H9 (cell line): ENCODE measurements around the gene CTIF. TPM values are rescaled to one million over a fixed set of nuclear protein-coding genes. Genes with fewer than 3 reads are reported as not detected.

Experiments
- DNase-seq: peaks from one replicate; pipeline ENCODE4 v3.0.0-alpha.2; 2017
- H2AFZ ChIP-seq: one replicate; pipeline ENCODE4 v1.6.1; 2013; ENCODE audit warnings: mild to moderate bottlenecking, low read length, control low read depth, moderate library complexity
- H2AK5ac ChIP-seq: 2 replicates; pipeline ENCODE4 v1.6.1; 2013; ENCODE audit warnings: low read length, control low read depth, mixed read lengths; ENCODE audit not compliant: insufficient read length
- H2BK120ac ChIP-seq: one replicate; pipeline ENCODE4 v1.6.1; 2013; ENCODE audit warnings: low read depth, mild to moderate bottlenecking, low read length, control low read depth, inconsistent platforms; ENCODE audit not compliant: poor library complexity, severe bottlenecking
- H2BK12ac ChIP-seq: 2 replicates; pipeline ENCODE4 v1.6.1; 2013; ENCODE audit warnings: low read length, control low read depth, mixed read lengths, low read depth; ENCODE audit not compliant: insufficient read length
- H2BK15ac ChIP-seq: 2 replicates; pipeline ENCODE4 v1.6.1; 2013; ENCODE audit warnings: low read depth, low read length, control low read depth
- H2BK20ac ChIP-seq: one replicate; pipeline ENCODE4 v1.6.1; 2013; ENCODE audit warnings: low read depth, mild to moderate bottlenecking, low read length, control low read depth, inconsistent platforms; ENCODE audit not compliant: poor library complexity, severe bottlenecking
- H2BK5ac ChIP-seq: 2 replicates; pipeline ENCODE4 v1.6.1; 2013; ENCODE audit warnings: low read length, control low read depth, mixed read lengths; ENCODE audit not compliant: insufficient read length
- H3K14ac ChIP-seq: 2 replicates; pipeline ENCODE4 v1.6.1; 2013; ENCODE audit warnings: low read length, control low read depth; ENCODE audit not compliant: insufficient read depth
- H3K18ac ChIP-seq: 2 replicates; pipeline ENCODE4 v1.6.1; 2013; ENCODE audit warnings: low read depth, mild to moderate bottlenecking, mixed read lengths, low read length, control low read depth; ENCODE audit not compliant: insufficient read length
- H3K23ac ChIP-seq: 2 replicates; pipeline ENCODE4 v1.6.1; 2013; ENCODE audit warnings: low read length, control low read depth, mixed read lengths, low read depth; ENCODE audit not compliant: insufficient read length
- H3K23me2 ChIP-seq: 2 replicates; pipeline ENCODE4 v1.6.1; 2013; ENCODE audit warnings: low read depth, mild to moderate bottlenecking, mixed read lengths, low read length, control low read depth; ENCODE audit not compliant: insufficient read length, poor library complexity, severe bottlenecking
- H3K27ac ChIP-seq: 2 replicates; pipeline ENCODE4 v1.5.1; 2013; ENCODE audit warnings: low read length, control low read depth, mixed read lengths, low read depth; ENCODE audit not compliant: insufficient read length
- H3K27me3 ChIP-seq: 2 replicates; pipeline ENCODE4 v1.6.1; 2013; ENCODE audit warnings: low read length, control low read depth, inconsistent platforms; ENCODE audit not compliant: insufficient read depth
- H3K4ac ChIP-seq: 2 replicates; pipeline ENCODE4 v1.6.1; 2013; ENCODE audit warnings: low read depth, mild to moderate bottlenecking, control low read depth, inconsistent platforms, low read length, moderate library complexity
- H3K4me1 ChIP-seq: 2 replicates; pipeline ENCODE4 v1.6.1; 2013; ENCODE audit warnings: low read length, control low read depth, inconsistent platforms; ENCODE audit not compliant: insufficient read depth
- H3K4me2 ChIP-seq: 2 replicates; pipeline ENCODE4 v1.6.1; 2013; ENCODE audit warnings: low read length, control low read depth, mixed read lengths; ENCODE audit not compliant: insufficient read length, insufficient read depth
- H3K56ac ChIP-seq: 2 replicates; pipeline ENCODE4 v1.6.1; 2013; ENCODE audit warnings: low read depth, mild to moderate bottlenecking, mixed read lengths, low read length, control low read depth; ENCODE audit not compliant: insufficient read length
- H3K79me1 ChIP-seq: 2 replicates; pipeline ENCODE4 v1.6.1; 2013; ENCODE audit warnings: low read depth, mild to moderate bottlenecking, moderate library complexity, low read length, control low read depth, inconsistent platforms; ENCODE audit not compliant: insufficient read depth, poor library complexity, severe bottlenecking
- H3K79me2 ChIP-seq: 2 replicates; pipeline ENCODE4 v1.6.1; 2013; ENCODE audit warnings: low read length, control low read depth, inconsistent platforms; ENCODE audit not compliant: insufficient read depth
- H3K9ac ChIP-seq: 2 replicates; pipeline ENCODE4 v1.6.1; 2013; ENCODE audit warnings: low read length, control low read depth, mixed read lengths; ENCODE audit not compliant: insufficient read length; ENCODE audit errors: extremely low read depth
- H3K9me3 ChIP-seq: one replicate; pipeline ENCODE4 v1.6.1; 2013; ENCODE audit warnings: low read depth, low read length, inconsistent platforms; ENCODE audit not compliant: control insufficient read depth
- H3T11ph ChIP-seq: one replicate; pipeline ENCODE4 v1.6.1; 2013; ENCODE audit warnings: mild to moderate bottlenecking, low read length, control low read depth, inconsistent platforms
- H4K20me1 ChIP-seq: one replicate; pipeline ENCODE4 v1.6.1; 2013; ENCODE audit not compliant: control insufficient read depth, insufficient read length, insufficient read depth
- H4K5ac ChIP-seq: 2 replicates; pipeline ENCODE4 v1.6.1; 2013; ENCODE audit warnings: low read depth, mild to moderate bottlenecking, mixed read lengths, low read length, control low read depth; ENCODE audit not compliant: insufficient read length
- H4K8ac ChIP-seq: replicated peaks from 2 replicates; pipeline ENCODE4 v1.6.1; 2013; ENCODE audit warnings: low read length, control low read depth, mixed read lengths, low read depth; ENCODE audit not compliant: insufficient read length
- H4K91ac ChIP-seq: 2 replicates; pipeline ENCODE4 v1.6.1; 2013; ENCODE audit warnings: low read depth, mild to moderate bottlenecking, moderate library complexity, mixed read lengths, low read length, control low read depth; ENCODE audit not compliant: insufficient read length
- H3K27ac Mint-ChIP-seq, 3 experiments: 2 replicates in 2 of 3; 3 replicates in 1 of 3; pipeline ENCODE4 v1.8.0; 2020 to 2021; ENCODE audit warnings: mixed read lengths in 3 of 3, mild to moderate bottlenecking in 1 of 3, moderate library complexity in 1 of 3
- H3K27me3 Mint-ChIP-seq: 2 replicates; pipeline ENCODE4 v1.8.0; 2021; ENCODE audit warnings: low read depth, mild to moderate bottlenecking, moderate library complexity, mixed read lengths
- H3K36me3 Mint-ChIP-seq, 3 experiments: 2 replicates in 2 of 3; 3 replicates in 1 of 3; pipeline ENCODE4 v1.8.0; 2020 to 2021; ENCODE audit warnings: low read depth in 3 of 3, mixed read lengths in 3 of 3; ENCODE audit not compliant: insufficient read depth in 1 of 3
- H3K4me1 Mint-ChIP-seq, 2 experiments: 2 replicates each; pipeline ENCODE4 v1.8.0; 2020; ENCODE audit warnings: mixed read lengths in 2 of 2
- H3K4me3 Mint-ChIP-seq, 2 experiments: 2 replicates in 1 of 2; 3 replicates in 1 of 2; pipeline ENCODE4 v1.8.0; 2020 to 2021; ENCODE audit warnings: mild to moderate bottlenecking in 2 of 2, mixed read lengths in 2 of 2, moderate library complexity in 1 of 2
- H3K9me3 Mint-ChIP-seq, 2 experiments: 2 replicates in 1 of 2; 3 replicates in 1 of 2; pipeline ENCODE4 v1.8.0; 2020; ENCODE audit warnings: mild to moderate bottlenecking in 2 of 2, mixed read lengths in 2 of 2, moderate library complexity in 1 of 2
- CTCF ChIP-seq: fragments of 200-600 bp; sonication (generic); conservative IDR thresholded peaks from 3 replicates; pipeline ENCODE4 v1.8.0; 2021; ENCODE audit warnings: antibody characterized with exemption, mild to moderate bottlenecking
- WGBS: extraction: QIAGEN DNeasy Blood & Tissue Kit; methylation state at CpG from one replicate; pipeline ENCODE4 v1.1.7; 2013; ENCODE audit warnings: missing lambda C conversion rate, low lambda C conversion rate, mixed read lengths; ENCODE audit not compliant: insufficient read length; ENCODE audit errors: extremely low coverage; 5-methylcytosine and 5-hydroxymethylcytosine counted together
- total RNA-seq: library from RNA; stranded (reverse); gene quantifications from 2 replicates; pipeline ENCODE4 v1.2.1, GENCODE V29; 2021

Gene CTIF
- total RNA-seq, 1 experiment from 2014 or later = 15.8 TPM

GRCh38 chr18:48837676-48838075 lies 298.8 kb downstream of the CTIF start:
- no peaks in the 10 kb centered on the region for H3K79me2 ChIP-seq
- no peak overlapping the region for H3K18ac ChIP-seq
- no peaks in the 10 kb centered on the region for H3K9me3 ChIP-seq
- no peak overlapping the region for H2BK12ac ChIP-seq
- no peak overlapping the region for H3K27ac ChIP-seq
- H3K14ac ChIP-seq = no peak overlapping the region
- H4K91ac ChIP-seq = no peak overlapping the region
- H3K4ac ChIP-seq = no peak overlapping the region
- H3K23me2 ChIP-seq = no peaks in the 10 kb centered on the region
- no peaks in the 10 kb centered on the region for H3K4me1 ChIP-seq
- no peak overlapping the region for H3K9ac ChIP-seq
- no peak overlapping the region for H3K56ac ChIP-seq
- TF ChIP-seq CTCF = no peak
- no peak overlapping the region for H3K4me2 ChIP-seq
- Mint-ChIP-seq H3K9me3 (no peaks in the 10 kb centered on the region), H3K27ac (no peak overlapping the region), H3K4me1 (peaks cover 45 to 50% of the 10 kb centered on the region in 2 experiments), H3K4me3 (no peak overlapping the region), H3K27me3 (no peaks in the 10 kb centered on the region; the same call in 1 of the 2 replicates), H3K36me3 (no peaks in the 10 kb centered on the region)
- WGBS = no CpG with 5 or more reads among the region's 3 CpGs
- H4K8ac ChIP-seq = no peak overlapping the region
- no peaks in the 10 kb centered on the region for H3K27me3 ChIP-seq
- no peak for DNase-seq
- H2BK5ac ChIP-seq = no peak overlapping the region
- no peak overlapping the region for H2AK5ac ChIP-seq
- no peak overlapping the region for H3T11ph ChIP-seq
- no peak overlapping the region for H2BK120ac ChIP-seq
- no peaks in the 10 kb centered on the region for H4K20me1 ChIP-seq
- H2AFZ ChIP-seq = no peak overlapping the region
- H2BK20ac ChIP-seq = no peak overlapping the region
- H3K23ac ChIP-seq = no peak overlapping the region
- H3K79me1 ChIP-seq = no peaks in the 10 kb centered on the region
- H2BK15ac ChIP-seq = no peak overlapping the region
- no peak overlapping the region for H4K5ac ChIP-seq
